NT2/D1 (cell line): ENCODE measurements around the gene PLEKHG1.

ENCODE experiments used
- DNase-seq: peaks from one replicate; pipeline ENCODE4 v3.0.0-alpha.2; 2011; ENCODE audit warnings: low read depth, low spot score
- H3K27me3 ChIP-seq: 2 replicates; pipeline ENCODE4 v1.6.0; 2011; ENCODE audit warnings: mild to moderate bottlenecking; ENCODE audit not compliant: insufficient read length, insufficient read depth
- H3K36me3 ChIP-seq: 2 replicates; pipeline ENCODE4 v1.6.1; 2011; ENCODE audit warnings: mild to moderate bottlenecking, low read length, mixed read lengths; ENCODE audit not compliant: insufficient read depth, insufficient read length
- H3K4me1 ChIP-seq: 2 replicates; pipeline ENCODE4 v1.5.1; 2011; ENCODE audit not compliant: insufficient read depth, insufficient read length
- H3K4me3 ChIP-seq: 2 replicates; pipeline ENCODE4 v1.5.1; 2011; ENCODE audit warnings: low read depth; ENCODE audit not compliant: insufficient read length
- H3K9ac ChIP-seq: 2 replicates; pipeline ENCODE4 v1.6.0; 2011; ENCODE audit warnings: low read depth; ENCODE audit not compliant: insufficient read length
- H3K9me3 ChIP-seq: 2 replicates; pipeline ENCODE4 v1.5.1; 2011; ENCODE audit warnings: mild to moderate bottlenecking, low read length; ENCODE audit not compliant: insufficient read depth
- SUZ12 ChIP-seq: IDR thresholded peaks from 2 replicates; pipeline ENCODE4 v1.6.1; 2011; ENCODE audit not compliant: insufficient read length, insufficient read depth; ENCODE audit errors: extremely low read depth
- YY1 ChIP-seq: IDR thresholded peaks from 2 replicates; pipeline ENCODE4 v1.6.1; 2011; ENCODE audit not compliant: insufficient read length, insufficient read depth
- ZNF274 ChIP-seq: IDR thresholded peaks from 2 replicates; pipeline ENCODE4 v1.6.1; 2011; ENCODE audit warnings: mild to moderate bottlenecking, low read depth, low read length

PLEKHG1 gene

GRCh38 chr6:150579611-150580010, 20.1 kb upstream of the PLEKHG1 start:
- no peaks in the 10 kb centered on the region for H3K36me3 ChIP-seq
- no peaks in the 10 kb centered on the region for H3K9me3 ChIP-seq
- H3K27me3 ChIP-seq, result no peaks in the 10 kb centered on the region
- H3K9ac ChIP-seq, result no peak overlapping the region
- no peak overlapping the region for H3K4me3 ChIP-seq
- no peak for DNase-seq
- no peak for TF ChIP-seq YY1
- TF ChIP-seq SUZ12, result no peak
- no peak for TF ChIP-seq ZNF274
- no peaks in the 10 kb centered on the region for H3K4me1 ChIP-seq

GRCh38 chr6:150580489-150580888, 19.2 kb upstream of the PLEKHG1 start:
- Histone ChIP-seq H3K36me3 (no peaks in the 10 kb centered on the region), H3K4me3 (no peak overlapping the region), H3K9ac (no peak overlapping the region), H3K4me1 (no peaks in the 10 kb centered on the region), H3K27me3 (no peaks in the 10 kb centered on the region), H3K9me3 (no peaks in the 10 kb centered on the region)
- no peak for DNase-seq
- TF ChIP-seq YY1, result no peak
- no peak for TF ChIP-seq SUZ12
- no peak for TF ChIP-seq ZNF274

- Histone ChIP-seq H3K4me3 (no peak overlapping the region), H3K27me3 (no peaks in the 10 kb centered on the region), H3K9ac (no peak overlapping the region), H3K36me3 (no peaks in the 10 kb centered on the region), H3K9me3 (no peaks in the 10 kb centered on the region), H3K4me1 (no peaks in the 10 kb centered on the region)
- no peak for DNase-seq
- TF ChIP-seq YY1, result no peak
- TF ChIP-seq SUZ12, result no peak
- TF ChIP-seq ZNF274, result no peak
Observed at GRCh38 chr6:150584065-150584464, 15.6 kb upstream of the PLEKHG1 start.

GRCh38 chr6:150584596-150584995, 15.1 kb upstream of the PLEKHG1 start:
- Histone ChIP-seq H3K4me1 (no peaks in the 10 kb centered on the region), H3K9me3 (no peaks in the 10 kb centered on the region), H3K27me3 (no peaks in the 10 kb centered on the region), H3K9ac (no peak overlapping the region), H3K36me3 (no peaks in the 10 kb centered on the region), H3K4me3 (no peak overlapping the region)
- no peak for TF ChIP-seq YY1
- no peak for TF ChIP-seq ZNF274
- DNase-seq, result no peak

GRCh38 chr6:150586850-150587359, 12.8 kb upstream of the PLEKHG1 start:
- no peaks in the 10 kb centered on the region for H3K9me3 ChIP-seq
- TF ChIP-seq ZNF274 (no peak), YY1 (no peak), SUZ12 (no peak)
- no peak overlapping the region for H3K4me3 ChIP-seq
- no peaks in the 10 kb centered on the region for H3K4me1 ChIP-seq
- H3K9ac ChIP-seq, result no peak overlapping the region
- H3K36me3 ChIP-seq, result no peaks in the 10 kb centered on the region
- DNase-seq, result no peak
- no peaks in the 10 kb centered on the region for H3K27me3 ChIP-seq

- H3K36me3 ChIP-seq, result no peaks in the 10 kb centered on the region
- H3K9ac ChIP-seq, result no peak overlapping the region
- TF ChIP-seq YY1 (no peak), SUZ12 (no peak), ZNF274 (no peak)
- no peak for DNase-seq
- no peak overlapping the region for H3K4me3 ChIP-seq
- H3K4me1 ChIP-seq, result no peaks in the 10 kb centered on the region
- no peaks in the 10 kb centered on the region for H3K9me3 ChIP-seq
- no peaks in the 10 kb centered on the region for H3K27me3 ChIP-seq
Observed at GRCh38 chr6:150587637-150588036, 12.0 kb upstream of the PLEKHG1 start.

GRCh38 chr6:150588888-150589499, 10.7 kb upstream of the PLEKHG1 start:
- no peak for DNase-seq
- TF ChIP-seq SUZ12, result no peak
- no peak for TF ChIP-seq ZNF274
- TF ChIP-seq YY1, result no peak

GRCh38 chr6:150589852-150590251, 9.8 kb upstream of the PLEKHG1 start:
- no peaks in the 10 kb centered on the region for H3K4me1 ChIP-seq
- H3K9ac ChIP-seq, result no peak overlapping the region
- DNase-seq, result no peak
- H3K27me3 ChIP-seq, result no peaks in the 10 kb centered on the region
- H3K9me3 ChIP-seq, result no peaks in the 10 kb centered on the region
- no peak overlapping the region for H3K4me3 ChIP-seq
- H3K36me3 ChIP-seq, result no peaks in the 10 kb centered on the region
- TF ChIP-seq ZNF274, result no peak
- TF ChIP-seq SUZ12, result no peak
- TF ChIP-seq YY1, result no peak

More at GRCh38 chr6:150588888-150589499, 10.7 kb upstream of the PLEKHG1 start:
- no peaks in the 10 kb centered on the region for H3K9me3 ChIP-seq
- H3K36me3 ChIP-seq, result no peaks in the 10 kb centered on the region
- no peak overlapping the region for H3K4me3 ChIP-seq
- no peaks in the 10 kb centered on the region for H3K4me1 ChIP-seq
- no peaks in the 10 kb centered on the region for H3K27me3 ChIP-seq
- no peak overlapping the region for H3K9ac ChIP-seq
